CD14-positive monocyte (primary cell): ENCODE results near the gene ASTN1. TPM values are rescaled to one million over a fixed set of nuclear protein-coding genes. Genes with fewer than 3 reads are reported as not detected.
A peak's percentile ranks its signal among the peaks of the same experiment; 100 is the strongest.

Experiments
- DNase-seq, 3 donors: peaks; one replicate each; pipeline ENCODE4 v3.0.0-alpha.2; 2011 to 2022
- H2AFZ ChIP-seq: 2 replicates; pipeline ENCODE4 v1.6.0; 2012; ENCODE audit warnings: mild to moderate bottlenecking, low read depth, low read length, inconsistent platforms; ENCODE audit not compliant: insufficient read depth, poor library complexity, severe bottlenecking
- H3K27ac ChIP-seq, 2 donors: 1 replicate in 1 of 2; 2 replicates in 1 of 2; pipeline ENCODE4 v1.5.1; 2012 to 2013; ENCODE audit warnings: low read length in 2 of 2, control low read depth in 1 of 2, inconsistent platforms in 1 of 2, low read depth in 1 of 2, mild to moderate bottlenecking in 1 of 2
- H3K27me3 ChIP-seq, 2 donors: one replicate each; pipeline versions ENCODE4 v1.6.0 to v1.6.1; 2011 to 2013; ENCODE audit warnings: low read length in 2 of 2; ENCODE audit not compliant: control insufficient read depth in 2 of 2, insufficient read depth in 2 of 2
- H3K36me3 ChIP-seq, 2 donors: replicated peaks in 1 of 2; 1 replicate in 1 of 2; 2 replicates in 1 of 2; pipeline versions ENCODE4 v1.5.1 to v1.6.1; 2012 to 2013; ENCODE audit warnings: low read length in 2 of 2, control low read depth in 1 of 2, inconsistent platforms in 1 of 2, mild to moderate bottlenecking in 1 of 2; ENCODE audit not compliant: insufficient read depth in 2 of 2, control insufficient read depth in 1 of 2
- H3K4me1 ChIP-seq, 2 donors: 1 replicate in 1 of 2; 2 replicates in 1 of 2; pipeline versions ENCODE4 v1.5.1 to v1.6.1; 2012 to 2013; ENCODE audit warnings: low read length in 2 of 2, control low read depth in 1 of 2, inconsistent platforms in 1 of 2, mild to moderate bottlenecking in 1 of 2, moderate library complexity in 1 of 2; ENCODE audit not compliant: insufficient read depth in 2 of 2, control insufficient read depth in 1 of 2
- H3K4me2 ChIP-seq: replicated peaks from 2 replicates; pipeline ENCODE3; 2012; ENCODE audit warnings: low read length, moderate library complexity, mild to moderate bottlenecking; ENCODE audit not compliant: poor library complexity, severe bottlenecking; ENCODE audit errors: extremely low read depth
- H3K4me3 ChIP-seq, 3 experiments: fragments of 200-600 bp in 1 of 3; sonication (generic) in 1 of 3; replicated peaks in 1 of 3; 1 replicate in 2 of 3; 2 replicates in 1 of 3; pipeline ENCODE4 v1.5.1; 2011 to 2013; ENCODE audit warnings: low read length in 3 of 3, mild to moderate bottlenecking in 3 of 3, control low read depth in 2 of 3, low read depth in 2 of 3, inconsistent platforms in 1 of 3, moderate library complexity in 1 of 3
- H3K79me2 ChIP-seq: 2 replicates; pipeline ENCODE4 v1.6.0; 2012; ENCODE audit warnings: mild to moderate bottlenecking, control low read depth, inconsistent platforms, low read length, moderate library complexity; ENCODE audit not compliant: insufficient read depth
- H3K9ac ChIP-seq: 2 replicates; pipeline ENCODE4 v1.6.0; 2017; ENCODE audit warnings: low read length, mild to moderate bottlenecking; ENCODE audit not compliant: insufficient read depth, poor library complexity, severe bottlenecking
- H3K9me3 ChIP-seq, 2 donors: replicated peaks in 1 of 2; 1 replicate in 1 of 2; 2 replicates in 1 of 2; pipeline versions ENCODE4 v1.5.1 to v1.6.1; 2012 to 2013; ENCODE audit warnings: low read length in 2 of 2, control low read depth in 1 of 2; ENCODE audit not compliant: control insufficient read depth in 1 of 2, insufficient read depth in 1 of 2
- H4K20me1 ChIP-seq: 2 replicates; pipeline ENCODE4 v1.6.0; 2012; ENCODE audit warnings: mild to moderate bottlenecking, low read length, control low read depth, moderate library complexity; ENCODE audit not compliant: insufficient read depth
- H3K27ac Mint-ChIP-seq, 7 donors: one replicate each; pipeline ENCODE4 v1.8.0; 2020; ENCODE audit warnings: mild to moderate bottlenecking in 7 of 7, mixed read lengths in 7 of 7, moderate library complexity in 6 of 7, inconsistent platforms in 2 of 7
- H3K27me3 Mint-ChIP-seq, 3 donors: one replicate each; pipeline ENCODE4 v1.8.0; 2021 to 2022; ENCODE audit warnings: low read depth in 3 of 3, mild to moderate bottlenecking in 3 of 3, mixed read lengths in 3 of 3, moderate library complexity in 3 of 3, inconsistent platforms in 1 of 3
- H3K36me3 Mint-ChIP-seq, 2 donors: one replicate each; pipeline ENCODE4 v1.8.0; 2020; ENCODE audit warnings: mixed read lengths in 2 of 2, inconsistent platforms in 1 of 2, mild to moderate bottlenecking in 1 of 2
- H3K4me1 Mint-ChIP-seq: one replicate; pipeline ENCODE4 v1.8.0; 2020; ENCODE audit warnings: mild to moderate bottlenecking, mixed read lengths
- H3K4me3 Mint-ChIP-seq, 2 donors: one replicate each; pipeline ENCODE4 v1.8.0; 2020; ENCODE audit warnings: mild to moderate bottlenecking in 2 of 2, mixed read lengths in 2 of 2, moderate library complexity in 1 of 2
- H3K9me3 Mint-ChIP-seq, 7 donors: one replicate each; pipeline ENCODE4 v1.8.0; 2020 to 2022; ENCODE audit warnings: mixed read lengths in 7 of 7, mild to moderate bottlenecking in 6 of 7, moderate library complexity in 6 of 7, inconsistent platforms in 2 of 7
- CTCF ChIP-seq: fragments of 200-600 bp; IDR thresholded peaks from one replicate; pipeline ENCODE4 v1.8.0; 2022; ENCODE audit warnings: antibody characterized with exemption, mild to moderate bottlenecking
- WGBS: methylation state at CpG from one replicate; pipeline ENCODE4 v1.1.5; 2013; ENCODE audit warnings: missing lambda C conversion rate; ENCODE audit not compliant: insufficient coverage; 5-methylcytosine and 5-hydroxymethylcytosine counted together
- intact Hi-C, 2 donors: fragments of 100-400 bp; cut with micrococcal nuclease; formaldehyde crosslinking; loops; one replicate each; pipeline versions ENCODE4 v1.15.0 to v1.15.1; 2023
- polyA plus RNA-seq, 3 donors: library from polyadenylated mRNA; depleted of rRNA in 1 of 3; unstranded in 2 of 3; stranded (reverse) in 1 of 3; fragments of 300-500 nt in 2 of 3; fragments of >200 nt in 1 of 3; fragmentation: Illumina TruSeq in 2 of 3; gene quantifications; 1 replicate in 2 of 3; 2 replicates in 1 of 3; pipeline ENCODE4 v1.2.3, GENCODE V29; 2012 to 2021

The ASTN1 gene
- polyA plus RNA-seq, 3 donors, result not detected

DNA sequence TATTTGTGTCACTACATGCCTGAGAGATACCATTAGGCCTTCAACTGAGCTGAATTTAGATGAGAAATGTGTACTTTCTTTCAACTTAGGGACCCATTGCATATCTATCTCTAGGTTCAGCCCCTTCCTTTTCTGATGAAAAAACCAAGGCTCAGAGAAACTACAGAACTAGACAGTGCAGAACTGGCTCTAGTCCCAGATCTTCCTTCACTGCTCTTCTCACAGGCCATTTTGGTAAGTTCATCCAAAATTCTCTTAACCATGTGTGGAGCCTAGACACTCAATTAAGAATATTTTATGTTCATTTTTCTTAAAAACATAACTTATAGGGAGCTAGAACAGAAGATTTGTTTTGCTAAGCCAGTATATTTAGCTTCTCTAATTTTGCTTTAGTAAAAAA lies 128.9 kb downstream of the ASTN1 start:
- H4K20me1 ChIP-seq, result no peaks in the 10 kb centered on the region
- no peak overlapping the region for H3K27ac Mint-ChIP-seq
- no peaks in the 10 kb centered on the region for H3K9me3 ChIP-seq
- no peaks in the 10 kb centered on the region for H3K36me3 Mint-ChIP-seq
- H2AFZ ChIP-seq, result no peak overlapping the region
- no peak overlapping the region for H3K9ac ChIP-seq
- no peak overlapping the region for H3K4me3 ChIP-seq
- no peaks in the 10 kb centered on the region for H3K27me3 ChIP-seq
- no peak for DNase-seq
- H3K36me3 ChIP-seq, result no peaks in the 10 kb centered on the region
- H3K4me2 ChIP-seq, result no peak overlapping the region
- no peaks in the 10 kb centered on the region for H3K4me1 ChIP-seq
- TF ChIP-seq CTCF, result no peak
- H3K4me3 Mint-ChIP-seq, result no peak overlapping the region
- H3K27me3 Mint-ChIP-seq, result peaks cover 0 to 2% (median 2%) of the 10 kb centered on the region in 3 donors
- no peaks in the 10 kb centered on the region for H3K79me2 ChIP-seq
- H3K4me1 Mint-ChIP-seq, result no peaks in the 10 kb centered on the region
- H3K9me3 Mint-ChIP-seq, result peaks cover 0 to 6% (median 3%) of the 10 kb centered on the region in 7 donors
- intact Hi-C loops, result no loop called here
- no peak overlapping the region for H3K27ac ChIP-seq

DNA sequence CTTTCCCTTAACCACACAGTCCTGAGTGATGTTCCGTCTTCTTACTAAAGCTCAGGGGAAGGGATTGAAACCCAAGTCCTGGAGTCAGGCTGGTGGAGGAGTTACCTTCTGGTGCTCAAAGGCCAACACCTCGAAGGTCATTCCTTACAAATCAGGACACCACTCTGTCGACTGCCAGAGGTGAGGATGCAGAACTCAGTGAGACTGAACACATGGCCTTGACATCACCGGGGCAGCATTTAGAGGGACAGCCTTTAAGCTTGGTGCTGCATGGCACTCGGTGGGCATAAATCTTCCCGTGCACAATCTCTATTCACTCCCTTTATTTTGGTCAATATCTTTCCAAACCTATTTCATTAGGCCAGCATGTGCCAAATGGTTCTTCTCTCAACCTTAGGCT lies 130.9 kb downstream of the ASTN1 start:
- H3K27ac ChIP-seq, result no peak overlapping the region
- no peak for DNase-seq
- no peak overlapping the region for H3K4me2 ChIP-seq
- TF ChIP-seq CTCF, result no peak
- no peaks in the 10 kb centered on the region for H3K9me3 ChIP-seq
- no peaks in the 10 kb centered on the region for H3K4me1 Mint-ChIP-seq
- peaks cover 0 to 2% (median 2%) of the 10 kb centered on the region in 3 donors for H3K27me3 Mint-ChIP-seq
- WGBS, result 92% methylated on average over 4 of the region's 6 CpGs
- no peak overlapping the region for H2AFZ ChIP-seq
- no peaks in the 10 kb centered on the region for H3K36me3 ChIP-seq
- intact Hi-C loops, result no loop called here
- H3K79me2 ChIP-seq, result no peaks in the 10 kb centered on the region
- no peak overlapping the region for H3K4me3 ChIP-seq
- H3K9ac ChIP-seq, result no peak overlapping the region
- H3K27me3 ChIP-seq, result no peaks in the 10 kb centered on the region
- H3K4me3 Mint-ChIP-seq, result no peak overlapping the region
- no peaks in the 10 kb centered on the region for H3K4me1 ChIP-seq
- H3K9me3 Mint-ChIP-seq, result peaks cover 2 to 6% (median 3%) of the 10 kb centered on the region in 7 donors
- H3K36me3 Mint-ChIP-seq, result no peaks in the 10 kb centered on the region
- peak overlapping the region in 1 of 7 donors; percentile 9 for H3K27ac Mint-ChIP-seq
- H4K20me1 ChIP-seq, result no peaks in the 10 kb centered on the region
